ENCODE measurements around the gene SERHL2. TPM values are rescaled to one million over a fixed set of nuclear protein-coding genes. Genes with fewer than 3 reads are reported as not detected.
"Not testable (repeated sequence)": the region's sequence is repeated elsewhere in the genome, so short reads cannot be mapped to it uniquely, and the experiment has no call there.

Gene SERHL2
- total and polyA plus RNA-seq, 2 donors (not counting 3 experiments of a cell fraction or from before 2014, with no cell fraction given) = 0.80 to 2.0 TPM

DNA sequence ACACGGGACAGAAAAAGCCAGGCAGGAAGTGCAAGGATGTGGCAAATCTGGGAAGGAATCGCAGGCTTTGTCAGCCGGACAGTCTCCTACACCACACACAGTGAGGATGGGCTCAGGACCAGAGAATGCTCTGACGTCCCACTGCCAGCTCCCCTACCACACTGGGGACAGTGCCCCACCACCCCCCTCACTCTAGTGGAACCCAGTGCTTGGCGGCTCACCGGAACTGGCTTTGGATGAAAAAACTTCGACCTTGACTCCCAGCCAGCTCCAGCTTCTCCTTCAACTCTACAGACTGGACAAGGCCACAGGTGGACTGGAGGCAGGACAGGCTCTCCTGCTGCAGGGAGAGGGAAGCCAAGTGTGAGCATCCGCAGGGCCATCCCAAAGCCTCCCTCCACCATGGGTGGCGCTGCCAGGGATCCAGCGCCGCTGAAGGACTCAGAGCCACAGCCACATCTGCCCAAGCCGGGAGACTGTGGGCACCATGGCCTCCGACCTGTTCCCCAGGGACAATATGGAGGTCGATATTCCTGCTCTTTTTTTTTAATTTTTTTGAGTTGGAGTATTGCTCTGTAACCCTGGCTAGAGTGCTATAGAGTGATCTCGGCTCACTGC, 24.0 kb downstream of the SERHL2 start:
- Histone ChIP-seq H3K9me1 (replicated peaks; ENCODE audit: control insufficient read depth, extremely low read depth, insufficient read depth, low read length) (no peaks in the 10 kb centered on the region), H3K4me1 (ENCODE audit: control insufficient read depth, extremely low read depth, insufficient read depth, low read length) (peaks cover 3% of the 10 kb centered on the region), H4K20me1 (replicated peaks; ENCODE audit: control insufficient read depth, extremely low read depth, insufficient read depth, low read length) (no peaks in the 10 kb centered on the region), H3K79me2 (ENCODE audit: control insufficient read depth, insufficient read depth, low read length) (peaks cover 17% of the 10 kb centered on the region), H3K9ac (replicated peaks; ENCODE audit: extremely low read depth, insufficient read depth, low read length) (no peak overlapping the region), H3K27me3 (ENCODE audit: control insufficient read depth in 2 of 2, insufficient read depth in 2 of 2, low read length in 2 of 2) (no peaks in the 10 kb centered on the region), H3K9me3 (replicated peaks; ENCODE audit: control insufficient read depth, insufficient read depth, low read length) (no peaks in the 10 kb centered on the region), H3K36me3 (ENCODE audit: control insufficient read depth in 2 of 2, extremely low read depth in 1 of 2, insufficient read depth in 2 of 2, low read length in 2 of 2) (peaks cover 0 to 7% of the 10 kb centered on the region in 2 experiments), H3K27ac (ENCODE audit: insufficient read depth, low read depth, low read length) (no peak overlapping the region), H3K4me2 (ENCODE audit: insufficient read depth, low read length) (no peak overlapping the region), H3K4me3 (replicated peaks in 1 of 3; ENCODE audit: insufficient read depth in 1 of 3, low read depth in 1 of 3, low read length in 3 of 3) (no peak overlapping the region), H2AFZ (ENCODE audit: low read depth, low read length) (no peak overlapping the region)
- DNase-seq (ENCODE audit: low read depth, low spot score) (no peak), FAIRE-seq (no peak)
- ChIA-PET POLR2A (no interaction called here), CTCF (no interaction called here)
- no TSS peak for BruUV-seq (replicated peaks)
- dilution Hi-C loops (cut with MboI; ENCODE audit: extremely low pct_ligation_motif_present, low sequenced_read_pairs) (no loop called here), intact Hi-C loops (cut with micrococcal nuclease) (loop anchor here (10.0 kb wide), 1 partner anchor 1493 kb away; no protein-coding TSS in a partner anchor)
- no peak for TF ChIP-seq POLR2A (IDR thresholded peaks at IDR 0.05; ENCODE audit: low read depth, low read length)
- TF ChIP-seq POLR2AphosphoS5 (IDR thresholded peaks at IDR 0.05; ENCODE audit: insufficient read depth, low read depth, low read length) = no peak
- no peak for TF ChIP-seq JUN (IDR thresholded peaks at IDR 0.05; ENCODE audit: borderline replicate concordance, insufficient read depth, insufficient read length, low read depth)
- no peak for TF ChIP-seq EZH2 (IDR thresholded peaks at IDR 0.05; ENCODE audit: borderline replicate concordance, low read depth, low read length, severe bottlenecking)
- no peak for TF ChIP-seq MYC (IDR thresholded peaks at IDR 0.05; ENCODE audit: low read depth, low read length)
- no peak for TF ChIP-seq FOS (IDR thresholded peaks at IDR 0.05; ENCODE audit: borderline replicate concordance, insufficient read depth, low read length)
- TF ChIP-seq, protein P1, sequence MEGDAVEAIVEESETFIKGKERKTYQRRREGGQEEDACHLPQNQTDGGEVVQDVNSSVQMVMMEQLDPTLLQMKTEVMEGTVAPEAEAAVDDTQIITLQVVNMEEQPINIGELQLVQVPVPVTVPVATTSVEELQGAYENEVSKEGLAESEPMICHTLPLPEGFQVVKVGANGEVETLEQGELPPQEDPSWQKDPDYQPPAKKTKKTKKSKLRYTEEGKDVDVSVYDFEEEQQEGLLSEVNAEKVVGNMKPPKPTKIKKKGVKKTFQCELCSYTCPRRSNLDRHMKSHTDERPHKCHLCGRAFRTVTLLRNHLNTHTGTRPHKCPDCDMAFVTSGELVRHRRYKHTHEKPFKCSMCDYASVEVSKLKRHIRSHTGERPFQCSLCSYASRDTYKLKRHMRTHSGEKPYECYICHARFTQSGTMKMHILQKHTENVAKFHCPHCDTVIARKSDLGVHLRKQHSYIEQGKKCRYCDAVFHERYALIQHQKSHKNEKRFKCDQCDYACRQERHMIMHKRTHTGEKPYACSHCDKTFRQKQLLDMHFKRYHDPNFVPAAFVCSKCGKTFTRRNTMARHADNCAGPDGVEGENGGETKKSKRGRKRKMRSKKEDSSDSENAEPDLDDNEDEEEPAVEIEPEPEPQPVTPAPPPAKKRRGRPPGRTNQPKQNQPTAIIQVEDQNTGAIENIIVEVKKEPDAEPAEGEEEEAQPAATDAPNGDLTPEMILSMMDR (IDR thresholded peaks at IDR 0.05; ENCODE audit: extremely low read depth in 1 of 2, insufficient read depth in 1 of 2, low read depth in 1 of 2, low read length in 2 of 2) = no peak
- TF ChIP-seq, protein P2, sequence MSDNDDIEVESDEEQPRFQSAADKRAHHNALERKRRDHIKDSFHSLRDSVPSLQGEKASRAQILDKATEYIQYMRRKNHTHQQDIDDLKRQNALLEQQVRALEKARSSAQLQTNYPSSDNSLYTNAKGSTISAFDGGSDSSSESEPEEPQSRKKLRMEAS (IDR thresholded peaks at IDR 0.05; ENCODE audit: insufficient read depth, insufficient read length) = no peak
- no peak for TF ChIP-seq GATA2 (IDR thresholded peaks at IDR 0.05; ENCODE audit: insufficient read depth, insufficient read length, low read depth, low read length)

DNA sequence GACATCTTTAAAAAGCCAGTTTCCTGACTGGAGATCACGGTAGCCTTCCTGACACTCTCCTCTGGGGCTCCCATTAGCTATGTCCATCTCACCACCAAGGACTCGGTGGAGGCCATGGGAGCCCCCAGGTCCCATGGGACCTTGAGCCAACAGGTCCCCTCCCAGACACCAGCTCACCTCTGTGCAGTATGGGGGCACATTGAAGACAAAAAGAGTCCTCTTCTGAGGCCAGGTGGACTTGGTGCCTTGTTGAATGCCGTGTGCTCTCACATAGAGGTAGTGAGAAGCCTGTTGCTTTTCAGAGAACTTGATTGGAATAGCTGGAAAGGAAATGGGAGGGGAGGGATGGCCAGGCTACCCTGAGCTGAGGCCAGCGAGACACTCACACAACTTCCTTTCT, 26.3 kb downstream of the SERHL2 start:
- H3K4me2 ChIP-seq (ENCODE audit: insufficient read depth, low read length); H4K20me1 ChIP-seq (replicated peaks; ENCODE audit: control insufficient read depth, extremely low read depth, insufficient read depth, low read length); H3K4me3 ChIP-seq (replicated peaks in 1 of 3; ENCODE audit: insufficient read depth in 1 of 3, low read depth in 1 of 3, low read length in 3 of 3); H3K9ac ChIP-seq (replicated peaks; ENCODE audit: extremely low read depth, insufficient read depth, low read length); H3K4me1 ChIP-seq (ENCODE audit: control insufficient read depth, extremely low read depth, insufficient read depth, low read length); H3K27ac ChIP-seq (ENCODE audit: insufficient read depth, low read depth, low read length); CTCF ChIA-PET; BruUV-seq (replicated peaks); intact Hi-C loops (cut with micrococcal nuclease); H3K9me1 ChIP-seq (replicated peaks; ENCODE audit: control insufficient read depth, extremely low read depth, insufficient read depth, low read length); H3K27me3 ChIP-seq (ENCODE audit: control insufficient read depth in 2 of 2, insufficient read depth in 2 of 2, low read length in 2 of 2); DNase-seq (ENCODE audit: low read depth, low spot score); H2AFZ ChIP-seq (ENCODE audit: low read depth, low read length); H3K9me3 ChIP-seq (replicated peaks; ENCODE audit: control insufficient read depth, insufficient read depth, low read length); dilution Hi-C loops (cut with MboI; ENCODE audit: extremely low pct_ligation_motif_present, low sequenced_read_pairs); FAIRE-seq: not testable (repeated sequence)
- POLR2A ChIA-PET = interaction anchor here (0.7 kb wide), 1 partner anchor 63 kb away, joined by 6 read pairs; no protein-coding TSS in a partner anchor
- H3K79me2 ChIP-seq (ENCODE audit: control insufficient read depth, insufficient read depth, low read length) = peaks cover 17% of the 10 kb centered on the region
- H3K36me3 ChIP-seq (ENCODE audit: control insufficient read depth in 2 of 2, extremely low read depth in 1 of 2, insufficient read depth in 2 of 2, low read length in 2 of 2) = peaks cover 6 to 21% of the 10 kb centered on the region in 2 experiments

All from endothelial cell of umbilical vein (primary cell).